ENCODE data around the gene CASP5.

Gene CASP5

DNA sequence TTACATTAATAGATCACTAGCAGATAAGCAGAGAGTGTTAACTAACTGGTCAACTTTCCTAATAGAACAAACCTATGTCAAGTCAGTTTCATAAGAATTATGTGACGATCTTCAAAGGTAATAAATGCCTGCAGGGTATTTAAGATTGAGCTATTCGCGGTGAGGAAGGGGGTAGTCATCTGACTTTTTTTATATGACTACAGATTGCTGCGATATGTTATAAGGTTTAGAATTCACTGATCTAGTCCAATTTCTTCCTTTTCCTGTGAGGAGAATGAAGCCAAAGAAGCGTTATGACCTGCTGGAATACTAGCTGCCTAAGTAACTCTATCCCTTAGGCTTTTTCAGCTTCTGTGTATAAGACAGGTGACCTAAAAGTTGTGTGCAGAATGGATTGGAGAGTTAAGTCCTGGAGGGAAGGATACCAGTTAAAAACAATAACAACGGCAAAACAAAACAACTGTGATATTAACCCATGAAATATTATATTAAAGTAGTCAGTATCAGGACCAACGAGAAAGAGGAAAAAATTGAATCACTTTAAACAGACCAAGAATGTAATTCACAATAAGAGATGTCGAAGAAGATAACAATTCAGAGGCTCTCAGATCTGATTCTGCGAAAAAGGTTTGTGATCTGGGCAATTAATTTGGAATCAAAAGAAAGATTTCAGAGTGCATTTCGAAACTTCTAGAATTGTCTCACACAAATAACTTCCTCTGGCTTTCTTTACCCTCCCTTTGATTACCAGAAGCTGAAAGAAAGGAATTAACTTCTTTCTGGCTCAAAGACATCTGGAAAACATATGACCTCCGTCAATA lies 55.2 kb downstream of the CASP5 start:
- peak; percentile 9 for DNase-seq

DNA sequence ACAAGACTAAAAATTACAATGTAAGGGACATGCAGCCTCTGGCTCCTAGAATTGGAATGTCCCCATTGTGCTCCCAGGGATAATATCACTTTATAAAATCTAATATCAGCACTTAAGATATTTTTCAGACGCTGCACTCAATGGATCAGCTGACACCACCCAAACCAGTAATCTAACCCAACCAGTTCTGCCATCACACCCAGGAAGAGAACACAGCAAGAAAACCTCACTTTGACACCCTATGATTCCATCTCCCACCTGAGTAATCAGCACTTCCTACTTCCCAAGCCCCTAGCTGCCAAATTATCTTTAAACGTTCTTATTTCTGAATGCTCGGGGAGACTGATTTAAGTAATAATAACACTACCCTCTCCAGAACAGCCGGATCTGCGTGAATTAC lies 57.2 kb downstream of the CASP5 start:
- DNase-seq, result no peak

DNA sequence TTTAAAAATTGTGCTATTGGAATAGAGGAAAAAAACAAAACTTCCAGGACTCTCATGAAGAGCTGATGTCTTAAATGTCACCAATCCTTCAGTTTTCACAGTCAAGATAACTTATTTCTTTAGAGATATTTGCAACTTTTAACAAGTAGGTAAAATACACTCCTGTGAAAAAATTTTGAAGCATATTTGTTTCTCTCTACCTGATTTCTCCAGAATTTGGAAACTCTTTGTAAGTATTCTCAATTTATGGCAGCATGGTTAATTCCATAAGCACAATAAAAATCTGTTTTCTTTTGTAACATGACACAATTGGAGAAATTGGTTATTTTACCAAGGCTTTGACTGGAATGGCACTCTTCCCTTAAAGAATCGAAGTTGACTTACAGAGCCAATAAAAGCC lies 58.7 kb downstream of the CASP5 start:
- no peak for DNase-seq

DNA sequence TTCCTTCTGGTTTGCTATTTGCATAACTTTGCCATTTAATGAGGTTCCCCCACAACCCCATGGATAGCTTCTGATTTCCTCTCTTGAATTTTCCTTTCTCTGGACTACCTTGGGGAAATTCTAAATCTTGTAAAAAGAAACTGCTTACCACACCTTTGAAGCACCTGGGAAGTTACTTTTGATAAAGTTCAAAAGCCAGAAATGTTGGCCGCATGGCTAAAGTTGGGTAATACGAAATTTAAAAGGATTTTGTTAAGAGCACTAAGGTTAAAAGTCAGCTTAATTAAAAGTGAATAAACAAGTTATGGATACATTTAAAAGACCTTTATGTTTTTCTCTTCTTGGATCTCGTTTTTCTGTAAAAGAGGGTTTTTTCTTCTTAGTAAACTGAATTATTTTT lies 60.1 kb downstream of the CASP5 start:
- DNase-seq, result no peak

DNA sequence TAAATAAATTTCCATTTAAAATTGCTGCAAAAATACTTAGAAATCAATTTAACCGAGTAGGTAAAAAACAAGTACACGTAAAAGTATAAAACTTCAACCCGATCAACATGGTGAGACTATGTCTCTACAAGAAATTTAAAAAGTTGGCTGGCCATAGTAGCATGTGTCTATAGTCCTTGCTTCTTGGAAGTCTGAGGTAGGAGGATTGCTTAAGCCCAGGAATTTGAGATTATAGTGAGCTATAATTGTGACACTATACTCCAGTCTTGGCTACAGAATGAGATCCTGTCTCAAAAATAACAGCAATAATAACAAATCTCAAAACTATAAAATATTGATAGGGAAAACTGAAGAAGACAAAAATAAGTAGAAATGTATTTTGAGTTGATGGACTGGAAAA lies 65.7 kb downstream of the CASP5 start:
- no peak for DNase-seq

DNA sequence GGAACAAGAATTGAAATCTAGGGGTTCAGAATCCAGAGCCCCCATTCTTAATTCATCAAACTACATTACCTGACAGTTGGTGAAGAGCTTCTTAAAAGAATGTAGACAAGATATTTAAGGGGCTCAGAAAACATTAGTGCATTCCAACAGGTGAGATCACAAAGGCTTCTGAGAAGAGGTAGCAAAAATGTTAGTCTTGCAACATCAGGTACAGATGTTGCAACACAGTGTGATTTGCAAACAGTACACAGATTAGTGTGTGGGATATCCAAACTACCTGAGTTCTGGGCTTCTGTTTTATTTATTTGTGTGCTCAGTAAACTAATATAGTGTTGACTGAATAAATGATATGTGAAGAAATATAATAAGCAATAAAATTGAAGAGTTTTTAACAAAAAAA lies 66.4 kb downstream of the CASP5 start:
- DNase-seq, result peak; percentile 4

DNA sequence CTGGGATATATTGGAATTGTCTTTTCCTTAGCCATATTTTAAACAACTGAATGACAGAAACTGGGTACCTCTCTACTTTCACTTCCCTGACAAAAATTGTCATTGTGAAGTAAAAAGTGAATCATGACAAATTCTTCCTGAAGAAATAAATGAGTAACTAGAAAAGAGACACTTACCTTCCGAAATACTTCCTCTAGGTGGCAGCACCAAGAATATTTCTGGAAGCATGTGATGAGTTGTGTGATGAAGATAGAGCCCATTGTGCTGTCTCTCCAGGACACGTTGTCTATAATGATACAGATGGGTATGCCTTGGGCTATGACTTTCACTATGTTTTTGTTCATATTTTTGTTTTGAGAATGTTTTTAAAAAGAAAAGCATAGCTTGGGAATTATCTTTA lies 76.1 kb downstream of the CASP5 start:
- peak; percentile 60 for DNase-seq

Measured in activated CD4-positive, alpha-beta T cell treated with anti-CD3 and anti-CD28 coated beads, Interleukin-10, Interleukin-2, amounts not matched to agents 100 ng/mL and 50 ng/mL, durations not matched to agents 16 hours and 8 hours (primary cell).